ENCODE results near the gene DSTN. TPM values are rescaled to one million over a fixed set of nuclear protein-coding genes. Genes with fewer than 3 reads are reported as not detected.

DSTN gene
- total and polyA plus RNA-seq, 9 donors: 162 to 1,033 (median 324) TPM

DNA sequence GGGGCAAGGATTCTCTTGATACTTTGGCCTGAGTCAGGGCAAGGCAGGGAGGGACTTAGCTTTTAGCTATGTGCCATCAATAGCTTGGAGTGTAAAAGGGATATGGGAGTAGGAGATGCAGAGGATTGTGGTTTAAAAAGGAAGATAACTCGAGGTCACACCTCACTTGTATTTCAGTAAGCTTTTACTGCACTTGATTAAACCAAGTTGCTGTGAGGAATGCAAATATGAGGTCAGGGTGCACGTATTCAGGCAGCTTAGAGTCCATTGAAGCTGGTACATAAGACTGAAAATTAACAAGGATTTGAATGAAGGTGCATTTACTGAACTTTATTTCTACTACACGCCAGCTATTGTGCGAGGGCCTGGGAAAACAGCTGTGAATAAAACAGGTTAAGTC is 32.1 kb downstream of the DSTN start:
- Histone ChIP-seq H3K36me3 (no peaks in the 10 kb centered on the region), H3K9me3 (no peaks in the 10 kb centered on the region), H3K27ac (no peak overlapping the region), H3K27me3 (no peaks in the 10 kb centered on the region), H3K4me3 (no peak overlapping the region), H3K4me1 (ENCODE audit: insufficient read depth) (no peaks in the 10 kb centered on the region)
- TF ChIP-seq EP300 (IDR thresholded peaks at IDR 0.05): no peak
- TF ChIP-seq, protein P1, sequence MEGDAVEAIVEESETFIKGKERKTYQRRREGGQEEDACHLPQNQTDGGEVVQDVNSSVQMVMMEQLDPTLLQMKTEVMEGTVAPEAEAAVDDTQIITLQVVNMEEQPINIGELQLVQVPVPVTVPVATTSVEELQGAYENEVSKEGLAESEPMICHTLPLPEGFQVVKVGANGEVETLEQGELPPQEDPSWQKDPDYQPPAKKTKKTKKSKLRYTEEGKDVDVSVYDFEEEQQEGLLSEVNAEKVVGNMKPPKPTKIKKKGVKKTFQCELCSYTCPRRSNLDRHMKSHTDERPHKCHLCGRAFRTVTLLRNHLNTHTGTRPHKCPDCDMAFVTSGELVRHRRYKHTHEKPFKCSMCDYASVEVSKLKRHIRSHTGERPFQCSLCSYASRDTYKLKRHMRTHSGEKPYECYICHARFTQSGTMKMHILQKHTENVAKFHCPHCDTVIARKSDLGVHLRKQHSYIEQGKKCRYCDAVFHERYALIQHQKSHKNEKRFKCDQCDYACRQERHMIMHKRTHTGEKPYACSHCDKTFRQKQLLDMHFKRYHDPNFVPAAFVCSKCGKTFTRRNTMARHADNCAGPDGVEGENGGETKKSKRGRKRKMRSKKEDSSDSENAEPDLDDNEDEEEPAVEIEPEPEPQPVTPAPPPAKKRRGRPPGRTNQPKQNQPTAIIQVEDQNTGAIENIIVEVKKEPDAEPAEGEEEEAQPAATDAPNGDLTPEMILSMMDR (IDR thresholded peaks at IDR 0.05): no peak
- TF ChIP-seq POLR2A (IDR thresholded peaks at IDR 0.05): no peak
- intact Hi-C loops (cut with DNase I): no loop called here
- 33 to 50% (median 36%) methylated on average over 4 of the region's 4 CpGs for WGBS, 3 donors
- DNase-seq: no peak

DNA sequence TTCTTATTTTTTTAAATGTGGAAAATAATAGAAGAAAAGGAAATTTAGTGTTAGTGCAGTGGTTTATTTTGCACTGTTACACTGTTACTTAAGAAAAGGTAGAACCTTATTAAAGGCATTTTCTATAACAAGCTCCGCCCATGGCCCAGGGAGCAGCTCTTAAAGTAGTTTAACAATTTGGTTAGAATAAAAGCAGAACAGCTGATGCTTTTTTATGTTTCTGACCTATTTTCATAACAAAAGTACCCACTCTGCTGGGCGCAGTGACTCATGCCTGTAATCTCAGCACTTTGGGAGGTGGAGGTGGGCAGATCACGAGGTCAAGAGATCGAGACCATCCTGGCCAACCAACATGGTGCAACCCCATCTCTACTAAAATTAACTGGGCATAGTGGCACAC is 32.6 kb downstream of the DSTN start:
- H3K27ac ChIP-seq: no peak overlapping the region
- H3K4me1 ChIP-seq (ENCODE audit: insufficient read depth): no peaks in the 10 kb centered on the region

DNA sequence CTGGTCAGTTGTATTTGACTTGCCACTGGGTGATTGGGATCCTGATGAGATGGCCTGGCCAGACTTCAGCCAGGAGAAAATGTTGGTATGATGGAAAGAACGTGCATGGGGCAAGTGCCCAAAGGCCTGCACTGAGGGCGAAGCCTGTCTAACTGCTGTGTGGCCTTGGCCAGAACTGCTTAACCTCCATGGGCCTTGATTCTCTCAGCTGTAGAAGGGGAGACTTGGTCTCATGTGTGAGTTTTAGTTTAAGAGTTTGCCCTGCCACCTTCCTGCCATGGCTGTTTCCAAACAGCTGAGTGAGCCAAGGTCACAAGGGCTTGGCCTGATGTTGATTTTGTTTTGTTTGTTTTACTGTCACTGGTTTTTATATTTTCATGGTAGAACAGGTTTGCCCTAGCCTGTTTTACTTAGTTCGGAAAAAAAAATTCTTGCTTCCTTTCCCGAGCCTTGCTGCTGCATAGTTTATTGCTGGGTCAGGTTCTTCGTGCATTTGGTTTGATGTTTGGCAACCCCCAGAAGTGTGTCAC is 35.3 kb downstream of the DSTN start:
- intact Hi-C loops (cut with DNase I): no loop called here
- DNase-seq: no peak
- TF ChIP-seq, protein P1 (IDR thresholded peaks at IDR 0.05): no peak
- TF ChIP-seq EP300 (IDR thresholded peaks at IDR 0.05): no peak
- no peak for TF ChIP-seq POLR2A (IDR thresholded peaks at IDR 0.05)
- H3K36me3 ChIP-seq: no peaks in the 10 kb centered on the region
- WGBS, 3 donors: 66 to 68% (median 67%) methylated on average over 5 of the region's 5 CpGs
- no peak overlapping the region for H3K27ac ChIP-seq
- no peaks in the 10 kb centered on the region for H3K27me3 ChIP-seq
- no peak overlapping the region for H3K4me3 ChIP-seq
- H3K9me3 ChIP-seq: no peaks in the 10 kb centered on the region
- H3K4me1 ChIP-seq (ENCODE audit: insufficient read depth): no peaks in the 10 kb centered on the region

More for the DNA sequence above, 32.6 kb downstream of the DSTN start:
- DNase-seq: no peak
- H3K27me3 ChIP-seq: no peaks in the 10 kb centered on the region
- TF ChIP-seq POLR2A (IDR thresholded peaks at IDR 0.05) (no peak), EP300 (IDR thresholded peaks at IDR 0.05) (no peak)
- TF ChIP-seq, protein P1 (IDR thresholded peaks at IDR 0.05): no peak
- no peaks in the 10 kb centered on the region for H3K36me3 ChIP-seq
- no peaks in the 10 kb centered on the region for H3K9me3 ChIP-seq
- WGBS, 3 donors: 91 to 94% (median 91%) methylated on average over 4 of the region's 4 CpGs
- H3K4me3 ChIP-seq: no peak overlapping the region
- intact Hi-C loops (cut with DNase I): no loop called here

DNA sequence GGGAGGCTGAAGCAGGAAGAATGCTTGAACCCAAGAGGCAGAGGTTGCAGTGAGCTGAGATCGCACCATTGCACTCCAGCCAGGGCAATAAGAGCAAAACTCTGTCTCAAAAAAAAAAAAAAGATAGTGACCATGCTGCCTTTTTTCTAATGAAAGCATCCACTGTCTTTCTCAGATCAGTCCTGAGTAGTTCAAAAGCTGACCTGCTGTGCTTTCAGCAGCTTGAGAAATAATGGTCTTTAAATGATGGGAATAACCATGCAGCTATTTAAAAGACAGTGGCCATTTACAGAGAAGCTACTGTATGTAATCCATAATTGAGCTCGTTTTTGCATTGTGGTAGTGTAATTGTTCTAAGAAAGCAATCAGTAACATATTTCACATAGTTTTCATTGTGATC is 36.1 kb downstream of the DSTN start:
- Histone ChIP-seq H3K4me1 (ENCODE audit: insufficient read depth) (no peaks in the 10 kb centered on the region), H3K27ac (no peak overlapping the region), H3K27me3 (no peaks in the 10 kb centered on the region), H3K4me3 (no peak overlapping the region), H3K36me3 (no peaks in the 10 kb centered on the region), H3K9me3 (no peaks in the 10 kb centered on the region)
- TF ChIP-seq, protein P1 (IDR thresholded peaks at IDR 0.05): no peak
- TF ChIP-seq POLR2A (IDR thresholded peaks at IDR 0.05) (no peak), EP300 (IDR thresholded peaks at IDR 0.05) (no peak)
- no peak for DNase-seq
- WGBS, 3 donors: 72 to 76% (median 74%) methylated on average over 2 of the region's 2 CpGs
- intact Hi-C loops (cut with DNase I): no loop called here
